ENCODE measurements around the gene ANAPC13. TPM values are rescaled to one million over a fixed set of nuclear protein-coding genes. Genes with fewer than 3 reads are reported as not detected.

ANAPC13 gene
- total RNA-seq, 1 experiment from 2014 or later, result 61.5 TPM

DNA sequence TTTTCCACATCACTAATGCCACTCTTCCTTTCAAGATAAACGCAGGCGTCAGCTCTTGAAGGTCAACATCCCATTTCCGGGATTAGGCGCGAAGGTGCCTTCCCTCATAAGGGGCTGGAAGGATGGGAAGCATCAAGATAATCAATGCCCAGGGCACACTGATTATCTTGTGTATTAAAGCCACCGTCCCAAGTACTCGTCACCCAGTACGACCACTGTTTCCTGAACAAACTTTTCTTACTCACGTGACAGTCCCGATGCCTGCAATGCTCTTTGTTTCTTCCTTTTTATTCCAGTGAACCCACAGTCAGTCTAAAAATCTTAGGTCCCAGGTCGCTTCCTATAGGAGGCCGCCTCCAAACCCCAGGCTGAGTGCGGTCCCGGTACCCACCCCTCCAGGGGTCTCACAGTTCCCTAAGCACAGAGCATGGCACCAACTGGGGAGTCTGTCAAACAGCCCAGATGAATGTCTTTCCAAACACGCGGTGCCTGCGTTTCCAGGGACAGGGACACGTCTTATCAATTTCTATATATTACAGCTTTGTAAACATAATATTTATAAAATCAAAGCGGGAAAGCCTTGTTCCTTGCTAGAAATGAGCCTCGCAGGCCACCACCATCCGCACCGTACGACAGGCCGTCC is 589 bp downstream of the ANAPC13 start:
- H3K27ac Mint-ChIP-seq (ENCODE audit: low read depth, unreplicated experiment), result peak overlapping the region; percentile 87
- intact Hi-C loops (cut with micrococcal nuclease), result no loop called here
- no peaks in the 10 kb centered on the region for H3K9me3 Mint-ChIP-seq (ENCODE audit: unreplicated experiment)
- ChIA-PET POLR2A (interaction anchor here (0.6 to 6.3 kb wide), 31 partner anchors 9 to 1711 kb away, joined by 3 to 77 read pairs (median 4); partner anchors contain the start of genes AMOTL2, CDV3, MSL2 and RYK), CTCF (interaction anchor here (0.7 to 16.7 kb wide), 7 partner anchors 10 to 454 kb away, joined by 3 to 449 read pairs (median 5); partner anchors contain the start of gene AMOTL2)
- peaks cover 35% of the 10 kb centered on the region for H3K36me3 Mint-ChIP-seq (ENCODE audit: insufficient read depth, unreplicated experiment)
- peaks cover 31% of the 10 kb centered on the region for H3K4me1 Mint-ChIP-seq (ENCODE audit: insufficient read depth, unreplicated experiment)
- TSS peak; percentile 57 for BruUV-seq (replicated peaks)
- H3K4me3 Mint-ChIP-seq (ENCODE audit: unreplicated experiment), result peak overlapping the region; percentile 75
- H3K27me3 Mint-ChIP-seq (ENCODE audit: insufficient read depth, unreplicated experiment), result no peaks in the 10 kb centered on the region
- TF ChIP-seq, protein P1, sequence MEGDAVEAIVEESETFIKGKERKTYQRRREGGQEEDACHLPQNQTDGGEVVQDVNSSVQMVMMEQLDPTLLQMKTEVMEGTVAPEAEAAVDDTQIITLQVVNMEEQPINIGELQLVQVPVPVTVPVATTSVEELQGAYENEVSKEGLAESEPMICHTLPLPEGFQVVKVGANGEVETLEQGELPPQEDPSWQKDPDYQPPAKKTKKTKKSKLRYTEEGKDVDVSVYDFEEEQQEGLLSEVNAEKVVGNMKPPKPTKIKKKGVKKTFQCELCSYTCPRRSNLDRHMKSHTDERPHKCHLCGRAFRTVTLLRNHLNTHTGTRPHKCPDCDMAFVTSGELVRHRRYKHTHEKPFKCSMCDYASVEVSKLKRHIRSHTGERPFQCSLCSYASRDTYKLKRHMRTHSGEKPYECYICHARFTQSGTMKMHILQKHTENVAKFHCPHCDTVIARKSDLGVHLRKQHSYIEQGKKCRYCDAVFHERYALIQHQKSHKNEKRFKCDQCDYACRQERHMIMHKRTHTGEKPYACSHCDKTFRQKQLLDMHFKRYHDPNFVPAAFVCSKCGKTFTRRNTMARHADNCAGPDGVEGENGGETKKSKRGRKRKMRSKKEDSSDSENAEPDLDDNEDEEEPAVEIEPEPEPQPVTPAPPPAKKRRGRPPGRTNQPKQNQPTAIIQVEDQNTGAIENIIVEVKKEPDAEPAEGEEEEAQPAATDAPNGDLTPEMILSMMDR (IDR thresholded peaks at IDR 0.05; ENCODE audit: unreplicated experiment), result no peak
- DNase-seq (ENCODE audit: unreplicated experiment), result peak; percentile 31

- peak; percentile 45 for DNase-seq (ENCODE audit: unreplicated experiment)
- peaks cover 31% of the 10 kb centered on the region for H3K4me1 Mint-ChIP-seq (ENCODE audit: insufficient read depth, unreplicated experiment)
- BruUV-seq (replicated peaks), result no TSS peak
- ChIA-PET POLR2A (interaction anchor here (0.7 to 6.3 kb wide), 12 partner anchors 7 to 288 kb away, joined by 3 to 77 read pairs (median 4); partner anchors contain the start of gene AMOTL2), CTCF (interaction anchor here (0.5 to 16.7 kb wide), 18 partner anchors 8 to 1484 kb away, joined by 3 to 449 read pairs (median 4); partner anchors contain the start of gene AMOTL2)
- peak overlapping the region; percentile 87 for H3K27ac Mint-ChIP-seq (ENCODE audit: low read depth, unreplicated experiment)
- H3K9me3 Mint-ChIP-seq (ENCODE audit: unreplicated experiment), result no peaks in the 10 kb centered on the region
- intact Hi-C loops (cut with micrococcal nuclease), result no loop called here
- H3K36me3 Mint-ChIP-seq (ENCODE audit: insufficient read depth, unreplicated experiment), result peaks cover 46% of the 10 kb centered on the region
- peak overlapping the region; percentile 75 for H3K4me3 Mint-ChIP-seq (ENCODE audit: unreplicated experiment)
- TF ChIP-seq, protein P1 (IDR thresholded peaks at IDR 0.05; ENCODE audit: unreplicated experiment), result no peak
- no peaks in the 10 kb centered on the region for H3K27me3 Mint-ChIP-seq (ENCODE audit: insufficient read depth, unreplicated experiment)
These were observed 2.4 kb downstream of the ANAPC13 start for GRCh38 chr3:134483195-134483900.

DNA sequence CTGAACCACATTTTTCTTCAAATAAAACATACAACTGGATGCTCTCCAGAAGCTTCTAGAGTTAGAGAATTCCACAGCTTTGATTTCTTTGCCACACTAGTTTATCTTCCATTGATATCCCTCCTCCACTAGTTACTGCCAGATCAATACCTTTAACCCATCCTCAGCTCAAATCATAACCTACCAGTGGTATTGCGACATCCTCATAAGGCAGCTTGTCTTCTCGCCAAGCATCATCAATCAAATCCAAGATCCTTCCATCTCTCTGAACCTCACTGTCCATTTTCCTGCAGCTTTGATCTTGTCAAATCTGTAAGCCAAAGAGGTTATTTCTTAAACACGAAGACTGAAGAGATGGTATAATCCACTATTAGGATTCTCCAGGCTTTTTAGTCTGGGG is 3.2 kb downstream of the ANAPC13 start:
- DNase-seq (ENCODE audit: unreplicated experiment), result no peak
- TF ChIP-seq, protein P1 (IDR thresholded peaks at IDR 0.05; ENCODE audit: unreplicated experiment), result no peak
- intact Hi-C loops (cut with micrococcal nuclease), result no loop called here
- no peak overlapping the region for H3K4me3 Mint-ChIP-seq (ENCODE audit: unreplicated experiment)
- ChIA-PET POLR2A (interaction anchor here (0.9 to 6.3 kb wide), 6 partner anchors 6 to 245 kb away, joined by 3 to 77 read pairs (median 6); partner anchors contain the start of gene AMOTL2), CTCF (interaction anchor here (0.5 to 16.7 kb wide), 17 partner anchors 7 to 1484 kb away, joined by 3 to 449 read pairs (median 4); partner anchors contain the start of gene AMOTL2)
- peaks cover 27% of the 10 kb centered on the region for H3K4me1 Mint-ChIP-seq (ENCODE audit: insufficient read depth, unreplicated experiment)
- peaks cover 53% of the 10 kb centered on the region for H3K36me3 Mint-ChIP-seq (ENCODE audit: insufficient read depth, unreplicated experiment)
- H3K27me3 Mint-ChIP-seq (ENCODE audit: insufficient read depth, unreplicated experiment), result no peaks in the 10 kb centered on the region
- peak overlapping the region; percentile 87 for H3K27ac Mint-ChIP-seq (ENCODE audit: low read depth, unreplicated experiment)
- H3K9me3 Mint-ChIP-seq (ENCODE audit: unreplicated experiment), result no peaks in the 10 kb centered on the region
- BruUV-seq (replicated peaks), result no TSS peak

DNA sequence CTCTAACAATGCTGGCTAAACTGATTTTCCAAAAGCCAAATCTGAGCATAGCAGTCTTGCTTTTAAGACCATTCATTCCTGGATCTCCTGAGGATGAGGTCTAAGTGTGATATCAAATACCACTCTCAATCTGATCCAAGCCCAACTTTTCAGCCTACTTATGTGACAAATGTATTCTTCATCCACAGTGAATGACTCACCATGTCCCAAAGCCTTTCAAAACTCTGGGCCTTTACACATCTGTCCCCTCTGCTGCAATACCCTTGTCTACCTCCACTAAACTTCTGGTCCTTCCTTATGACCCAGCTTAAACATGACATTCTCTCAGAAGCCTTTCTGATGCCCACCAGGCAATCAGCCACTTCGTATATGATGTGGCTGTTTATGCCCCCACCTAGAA is 4.6 kb downstream of the ANAPC13 start:
- Mint-ChIP-seq H3K9me3 (ENCODE audit: unreplicated experiment) (no peaks in the 10 kb centered on the region), H3K27me3 (ENCODE audit: insufficient read depth, unreplicated experiment) (no peaks in the 10 kb centered on the region), H3K36me3 (ENCODE audit: insufficient read depth, unreplicated experiment) (peaks cover 58% of the 10 kb centered on the region), H3K4me3 (ENCODE audit: unreplicated experiment) (no peak overlapping the region), H3K27ac (ENCODE audit: low read depth, unreplicated experiment) (peak overlapping the region; percentile 65), H3K4me1 (ENCODE audit: insufficient read depth, unreplicated experiment) (peaks cover 32% of the 10 kb centered on the region)
- POLR2A ChIA-PET, result interaction anchor here (0.7 to 1.4 kb wide), 3 partner anchors 9 to 536 kb away, joined by 3 to 4 read pairs (median 3); no protein-coding TSS in a partner anchor
- TF ChIP-seq, protein P1 (IDR thresholded peaks at IDR 0.05; ENCODE audit: unreplicated experiment), result no peak
- no peak for DNase-seq (ENCODE audit: unreplicated experiment)
- intact Hi-C loops (cut with micrococcal nuclease), result no loop called here
- CTCF ChIA-PET, result interaction anchor here (0.5 to 16.7 kb wide), 5 partner anchors 16 to 330 kb away, joined by 3 to 449 read pairs (median 34); partner anchors contain the start of gene AMOTL2
- no TSS peak for BruUV-seq (replicated peaks)
